ENCODE measurements around the gene GRID2. TPM values are rescaled to one million over a fixed set of nuclear protein-coding genes. Genes with fewer than 3 reads are reported as not detected.

Gene GRID2
- total RNA-seq, 1 donor from 2014 or later, result not detected

- no peaks in the 10 kb centered on the region for H3K9me3 ChIP-seq (replicated peaks)
- no peak overlapping the region for H3K27ac ChIP-seq (replicated peaks)
- no peaks in the 10 kb centered on the region for H3K27me3 ChIP-seq (ENCODE audit: low read depth)
- no peak for TF ChIP-seq CTCF (IDR thresholded peaks at IDR 0.05; ENCODE audit: borderline replicate concordance)
- H3K4me1 ChIP-seq, result peaks cover 54% of the 10 kb centered on the region
- no peak for DNase-seq
- intact Hi-C loops (cut with micrococcal nuclease), result no loop called here
- no peaks in the 10 kb centered on the region for H3K36me3 ChIP-seq
- H3K4me3 ChIP-seq, result no peak overlapping the region
These were observed 29.2 kb downstream of the GRID2 start for GRCh38 chr4:92333016-92333415.

DNA sequence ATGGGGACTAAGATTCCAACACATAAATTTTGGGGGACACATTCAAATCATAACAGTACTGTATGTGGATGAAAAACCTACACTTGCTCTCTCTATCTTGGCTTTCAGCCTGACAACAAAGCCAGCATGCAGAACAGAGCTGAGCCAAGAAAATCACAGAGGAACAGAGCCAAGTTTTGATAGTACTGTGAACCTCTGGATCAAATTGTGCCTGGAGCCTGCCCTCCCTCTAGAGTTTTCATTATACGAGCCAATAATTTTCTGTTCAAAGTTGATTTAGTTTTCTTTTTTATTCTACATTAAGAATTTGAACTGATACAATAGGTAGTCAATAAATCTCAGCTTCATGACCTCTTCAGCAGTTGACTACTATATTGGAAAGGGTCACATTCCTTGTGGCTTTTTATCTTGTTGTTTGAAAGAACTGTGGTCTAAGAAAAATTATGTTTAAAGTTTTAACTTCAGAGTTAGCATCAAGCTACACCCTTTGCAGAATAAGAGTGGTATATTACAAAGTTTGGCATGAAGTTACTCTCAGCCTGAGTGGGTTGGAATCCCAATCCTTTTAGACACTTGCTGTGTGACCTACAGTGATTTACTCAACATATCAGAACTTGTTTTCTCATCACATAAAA lies 31.1 kb downstream of the GRID2 start:
- Histone ChIP-seq H3K27me3 (ENCODE audit: low read depth) (no peaks in the 10 kb centered on the region), H3K9me3 (replicated peaks) (no peaks in the 10 kb centered on the region), H3K4me3 (no peak overlapping the region), H3K4me1 (peaks cover 43% of the 10 kb centered on the region), H3K36me3 (no peaks in the 10 kb centered on the region), H3K27ac (replicated peaks) (peak overlapping the region; percentile 47)
- intact Hi-C loops (cut with micrococcal nuclease), result no loop called here
- no peak for TF ChIP-seq CTCF (IDR thresholded peaks at IDR 0.05; ENCODE audit: borderline replicate concordance)
- no peak for DNase-seq

DNA sequence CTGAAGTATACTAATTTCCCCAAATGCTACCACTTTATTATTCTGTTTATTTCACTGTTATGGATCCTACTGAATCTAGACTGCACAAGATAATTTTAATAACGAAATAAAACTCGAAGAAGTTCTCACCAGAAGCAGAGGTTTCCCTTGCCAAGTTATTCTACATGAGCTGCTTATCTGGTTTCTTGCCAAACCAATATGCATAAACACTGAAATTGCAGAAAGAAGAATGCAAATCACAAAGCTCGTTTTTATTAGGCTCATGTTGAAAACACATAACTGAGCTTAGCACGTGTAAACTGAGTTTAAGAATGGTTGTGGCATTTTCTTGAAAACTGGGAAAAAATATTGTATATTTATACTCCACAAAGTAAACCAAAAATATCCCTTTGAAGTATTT lies 35.9 kb downstream of the GRID2 start:
- Histone ChIP-seq H3K4me3 (no peak overlapping the region), H3K27me3 (ENCODE audit: low read depth) (no peaks in the 10 kb centered on the region), H3K9me3 (replicated peaks) (no peaks in the 10 kb centered on the region), H3K27ac (replicated peaks) (no peak overlapping the region), H3K36me3 (no peaks in the 10 kb centered on the region), H3K4me1 (peaks cover 8% of the 10 kb centered on the region)
- DNase-seq, result no peak
- no peak for TF ChIP-seq CTCF (IDR thresholded peaks at IDR 0.05; ENCODE audit: borderline replicate concordance)
- intact Hi-C loops (cut with micrococcal nuclease), result no loop called here

GRCh38 chr4:92344216-92344615 lies 40.5 kb downstream of the GRID2 start:
- Histone ChIP-seq H3K9me3 (replicated peaks) (no peaks in the 10 kb centered on the region), H3K27ac (replicated peaks) (no peak overlapping the region), H3K36me3 (no peaks in the 10 kb centered on the region), H3K4me3 (no peak overlapping the region), H3K4me1 (no peaks in the 10 kb centered on the region), H3K27me3 (ENCODE audit: low read depth) (no peaks in the 10 kb centered on the region)
- intact Hi-C loops (cut with micrococcal nuclease), result no loop called here
- DNase-seq, result no peak
- no peak for TF ChIP-seq CTCF (IDR thresholded peaks at IDR 0.05; ENCODE audit: borderline replicate concordance)

DNA sequence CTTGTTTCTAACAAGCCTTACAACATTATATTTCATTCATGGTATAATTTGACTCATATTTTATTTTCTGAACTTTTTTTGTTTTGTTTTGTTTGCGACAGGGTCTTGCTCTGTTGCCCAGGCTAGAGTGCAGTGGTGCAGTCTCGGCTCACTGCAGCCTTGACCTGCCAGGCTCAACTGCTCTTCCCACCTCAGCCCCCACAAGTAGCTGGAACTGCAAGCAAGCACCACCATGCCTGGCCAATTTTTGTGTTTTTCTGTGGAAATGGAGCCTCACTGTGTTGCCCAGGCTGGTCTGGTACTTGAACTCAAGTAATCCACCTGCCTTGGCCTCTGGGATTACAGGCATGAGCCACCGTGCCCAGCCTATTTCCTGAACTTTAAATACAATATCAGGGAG lies 42.5 kb downstream of the GRID2 start:
- intact Hi-C loops (cut with micrococcal nuclease), result no loop called here
- Histone ChIP-seq H3K4me1 (no peaks in the 10 kb centered on the region), H3K27ac (replicated peaks) (no peak overlapping the region), H3K4me3 (no peak overlapping the region), H3K27me3 (ENCODE audit: low read depth) (no peaks in the 10 kb centered on the region), H3K36me3 (no peaks in the 10 kb centered on the region), H3K9me3 (replicated peaks) (no peaks in the 10 kb centered on the region)
- no peak for TF ChIP-seq CTCF (IDR thresholded peaks at IDR 0.05; ENCODE audit: borderline replicate concordance)
- no peak for DNase-seq

Data from left ventricle myocardium inferior (tissue), 1 donor.